Uterus (tissue), 4 donors: ENCODE measurements around the gene VWA8. TPM values are rescaled to one million over a fixed set of nuclear protein-coding genes. Genes with fewer than 3 reads are reported as not detected.

Experiments
- DNase-seq, 2 donors: peaks; one replicate each; pipeline ENCODE4 v3.0.0-alpha.2; 2019 to 2020
- H3K27ac ChIP-seq, 2 donors: fragments of 200-600 bp; sonication (generic); 1 replicate in 1 of 2; 2 replicates in 1 of 2; pipeline ENCODE4 v1.5.1; 2016 to 2018
- H3K27me3 ChIP-seq, 2 donors: fragments of 200-600 bp; sonication (generic); one replicate each; pipeline ENCODE4 v1.5.1; 2018 to 2019; ENCODE audit warnings: control low read depth in 1 of 2
- H3K36me3 ChIP-seq, 2 donors: fragments of 200-600 bp; sonication (generic); one replicate each; pipeline ENCODE4 v1.5.1; 2019; ENCODE audit warnings: control low read depth in 1 of 2
- H3K4me1 ChIP-seq, 2 donors: fragments of 200-600 bp; sonication (generic); one replicate each; pipeline ENCODE4 v1.5.1; 2018 to 2019; ENCODE audit warnings: control low read depth in 1 of 2
- H3K4me3 ChIP-seq, 2 donors: fragments of 200-600 bp; sonication (generic); 1 replicate in 1 of 2; 2 replicates in 1 of 2; pipeline ENCODE4 v1.5.1; 2018 to 2019; ENCODE audit warnings: mild to moderate bottlenecking in 1 of 2
- H3K9me3 ChIP-seq, 2 donors: fragments of 200-600 bp; sonication (generic); one replicate each; pipeline ENCODE4 v1.5.1; 2019; ENCODE audit warnings: control low read depth in 1 of 2
- CTCF ChIP-seq, 4 experiments: fragments of 200-600 bp in 2 of 4; fragments of 450-650 bp in 2 of 4; sonication (generic) in 2 of 4; IDR thresholded peaks; one replicate each; pipeline ENCODE4 v1.5.1; 2016 to 2019; ENCODE audit warnings: antibody characterized with exemption in 4 of 4, mild to moderate bottlenecking in 2 of 4, moderate library complexity in 1 of 4
- POLR2A ChIP-seq, 2 donors: fragments of 450-650 bp; IDR thresholded peaks; one replicate each; pipeline ENCODE4 v1.6.1; 2016; ENCODE audit warnings: antibody characterized with exemption in 2 of 2, mild to moderate bottlenecking in 1 of 2, moderate library complexity in 1 of 2
- intact Hi-C: fragments of 100-400 bp; cut with DNase I; formaldehyde crosslinking; loops from one replicate; pipeline ENCODE4 v1.15.1; 2023; ENCODE audit warnings: low total_unique reads
- total RNA-seq, 4 donors: library from RNA; depleted of rRNA in 3 of 4; stranded (reverse); fragments of >200 nt in 3 of 4; gene quantifications; one replicate each; pipeline versions ENCODE4 v1.1.0 to v1.2.4, GENCODE V29; 2014 to 2023
- donor health status: DM: yes; HTN: yes; CAD: no.

VWA8 gene
- total RNA-seq, 4 donors from 2014 or later = 25.6 to 59.7 (median 37.5) TPM

GRCh38 chr13:41970918-41971317, 10.0 kb upstream of the VWA8 start:
- intact Hi-C loops = no loop called here
- H3K9me3 ChIP-seq = no peaks in the 10 kb centered on the region
- no peak overlapping the region for H3K4me3 ChIP-seq
- TF ChIP-seq CTCF (IDR thresholded peaks at IDR 0.05) (no peak), POLR2A (IDR thresholded peaks at IDR 0.05) (no peak)
- H3K36me3 ChIP-seq = no peaks in the 10 kb centered on the region
- no peak for DNase-seq
- no peaks in the 10 kb centered on the region for H3K27me3 ChIP-seq
- H3K27ac ChIP-seq = no peak overlapping the region
- H3K4me1 ChIP-seq = no peaks in the 10 kb centered on the region

GRCh38 chr13:41970022-41970421, 9.1 kb upstream of the VWA8 start:
- Histone ChIP-seq H3K27ac (no peak overlapping the region), H3K4me3 (no peak overlapping the region), H3K4me1 (no peaks in the 10 kb centered on the region), H3K9me3 (no peaks in the 10 kb centered on the region), H3K27me3 (no peaks in the 10 kb centered on the region), H3K36me3 (no peaks in the 10 kb centered on the region)
- no peak for DNase-seq
- intact Hi-C loops = no loop called here
- TF ChIP-seq CTCF (IDR thresholded peaks at IDR 0.05) (no peak), POLR2A (IDR thresholded peaks at IDR 0.05) (no peak)

GRCh38 chr13:41969072-41969471, 8.2 kb upstream of the VWA8 start:
- Histone ChIP-seq H3K36me3 (no peaks in the 10 kb centered on the region), H3K27me3 (no peaks in the 10 kb centered on the region), H3K4me3 (no peak overlapping the region), H3K4me1 (no peaks in the 10 kb centered on the region), H3K27ac (no peak overlapping the region), H3K9me3 (no peaks in the 10 kb centered on the region)
- no peak for DNase-seq
- TF ChIP-seq POLR2A (IDR thresholded peaks at IDR 0.05) (no peak), CTCF (IDR thresholded peaks at IDR 0.05) (no peak)
- intact Hi-C loops = no loop called here

- no peak for DNase-seq
- Histone ChIP-seq H3K27me3 (no peaks in the 10 kb centered on the region), H3K36me3 (no peaks in the 10 kb centered on the region), H3K4me1 (no peaks in the 10 kb centered on the region), H3K27ac (no peak overlapping the region), H3K9me3 (no peaks in the 10 kb centered on the region), H3K4me3 (no peak overlapping the region)
- no peak for TF ChIP-seq POLR2A (IDR thresholded peaks at IDR 0.05)
- no peak for TF ChIP-seq CTCF (IDR thresholded peaks at IDR 0.05)
- intact Hi-C loops = no loop called here
These were observed 5.8 kb upstream of the VWA8 start for GRCh38 chr13:41966671-41967070.

GRCh38 chr13:41962994-41963393, 2.1 kb upstream of the VWA8 start:
- H3K36me3 ChIP-seq = no peaks in the 10 kb centered on the region
- no peaks in the 10 kb centered on the region for H3K9me3 ChIP-seq
- no peaks in the 10 kb centered on the region for H3K27me3 ChIP-seq
- DNase-seq = no peak
- H3K4me1 ChIP-seq = peaks cover 0 to 4% of the 10 kb centered on the region in 2 donors
- H3K4me3 ChIP-seq = no peak overlapping the region
- TF ChIP-seq POLR2A (IDR thresholded peaks at IDR 0.05) (no peak), CTCF (IDR thresholded peaks at IDR 0.05) (no peak)
- intact Hi-C loops = no loop called here
- no peak overlapping the region for H3K27ac ChIP-seq
